GM21515 (cell line): Measurements from ENCODE around the gene MYMK.

Source experiments
- ATAC-seq: cut with Tn5 transposase; IDR thresholded peaks from one replicate; pipeline ENCODE4 v1.9.1; 2021; ENCODE audit not compliant: unreplicated experiment

MYMK gene

DNA sequence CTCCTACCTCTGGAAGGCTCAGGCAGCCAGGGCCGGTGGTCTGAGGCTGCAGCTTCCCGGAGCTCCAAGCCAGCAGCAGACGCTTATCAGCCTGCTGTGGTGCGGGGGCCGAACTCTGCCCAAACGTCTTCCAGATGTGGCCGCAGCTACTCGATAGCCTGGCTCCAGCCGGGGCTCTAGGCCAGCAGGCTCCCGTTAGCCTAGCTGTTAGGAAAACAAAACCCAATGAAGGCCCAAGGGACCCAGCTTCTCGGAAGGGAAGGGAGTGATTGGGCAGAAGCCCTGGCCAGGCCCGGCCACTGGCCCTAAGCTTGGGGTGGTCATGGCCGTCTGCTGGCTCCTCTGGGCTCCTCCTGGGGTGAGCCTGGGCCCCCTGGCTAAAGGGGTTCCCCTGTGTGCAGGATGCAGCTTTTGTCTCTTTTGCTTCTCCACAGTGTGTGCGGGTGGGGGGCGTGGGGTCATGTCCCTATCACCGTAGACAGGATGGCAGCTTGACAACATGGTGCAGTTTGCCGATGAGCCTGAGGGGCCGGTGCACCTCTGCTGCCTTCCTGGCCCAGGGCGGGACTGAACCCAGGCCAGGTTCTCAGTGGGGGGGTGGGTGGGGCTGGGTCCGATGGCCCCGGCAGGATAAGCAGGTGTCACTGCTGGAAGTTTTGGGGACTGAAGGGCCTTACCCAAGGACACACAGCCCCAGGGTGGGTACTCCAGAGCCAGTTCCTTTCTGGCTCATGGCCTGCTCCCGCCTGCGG is 18.7 kb downstream of the MYMK start:
- no peak for ATAC-seq

DNA sequence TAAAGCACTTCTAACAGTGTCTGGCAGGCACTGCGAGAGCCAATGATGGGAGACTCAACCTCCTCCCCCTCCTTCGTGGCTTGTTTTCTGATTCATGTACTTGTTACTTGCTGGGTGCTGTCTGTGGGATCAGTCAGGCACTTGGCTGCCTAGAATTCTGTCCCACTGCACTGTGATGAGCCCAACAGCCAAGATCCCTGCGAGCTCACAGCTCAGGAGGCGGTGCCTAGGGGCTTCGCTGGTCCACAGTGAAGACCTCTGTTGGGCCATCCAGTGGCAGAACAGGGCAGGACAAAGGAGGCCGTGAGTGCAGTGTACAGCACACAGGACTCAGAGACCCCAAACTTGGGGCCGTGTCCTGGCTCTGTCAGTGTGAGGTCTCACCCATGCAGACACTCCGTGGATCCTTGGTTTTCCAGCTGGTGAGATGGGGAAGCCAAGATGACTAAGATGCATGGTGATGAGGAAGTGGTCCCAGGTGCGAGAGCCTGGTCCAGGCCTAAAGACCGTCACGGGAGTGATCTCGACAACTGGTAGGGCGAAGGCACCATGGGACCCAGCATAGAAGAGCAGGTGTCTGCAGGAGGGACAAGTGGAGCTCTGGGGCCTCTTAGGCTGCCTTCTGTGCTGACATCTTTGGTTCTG is 19.5 kb downstream of the MYMK start:
- no peak for ATAC-seq

GRCh38 chr9:133502112-133502511 is 22.6 kb downstream of the MYMK start:
- ATAC-seq = no peak

DNA sequence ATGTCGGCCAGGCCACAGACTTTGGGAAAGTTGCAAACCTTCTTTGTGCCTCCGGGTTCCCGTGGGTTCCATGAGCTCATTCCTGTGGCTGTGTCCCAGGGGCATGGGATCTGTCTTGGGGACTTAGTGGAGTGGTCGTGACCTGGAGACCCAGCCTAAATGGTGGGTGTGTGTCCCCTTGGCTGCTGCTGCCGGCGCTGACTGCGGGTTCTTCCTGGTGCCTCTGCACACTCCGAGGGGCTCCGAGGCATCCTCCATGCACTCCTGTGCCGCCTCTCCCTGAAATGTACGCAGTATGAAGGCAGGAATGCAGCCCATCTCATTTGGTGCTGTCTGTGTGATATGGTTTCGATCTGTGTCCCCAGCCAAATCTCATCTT is 24.9 kb downstream of the MYMK start:
- no peak for ATAC-seq

- no peak for ATAC-seq
Measured at GRCh38 chr9:133499132-133499891, 25.4 kb downstream of the MYMK start.

- ATAC-seq = no peak
Measured at GRCh38 chr9:133496861-133497842, 27.6 kb downstream of the MYMK start.

GRCh38 chr9:133495327-133496293 is 29.1 kb downstream of the MYMK start:
- ATAC-seq = no peak

- no peak for ATAC-seq
Measured at GRCh38 chr9:133494636-133495326, 30.0 kb downstream of the MYMK start.

DNA sequence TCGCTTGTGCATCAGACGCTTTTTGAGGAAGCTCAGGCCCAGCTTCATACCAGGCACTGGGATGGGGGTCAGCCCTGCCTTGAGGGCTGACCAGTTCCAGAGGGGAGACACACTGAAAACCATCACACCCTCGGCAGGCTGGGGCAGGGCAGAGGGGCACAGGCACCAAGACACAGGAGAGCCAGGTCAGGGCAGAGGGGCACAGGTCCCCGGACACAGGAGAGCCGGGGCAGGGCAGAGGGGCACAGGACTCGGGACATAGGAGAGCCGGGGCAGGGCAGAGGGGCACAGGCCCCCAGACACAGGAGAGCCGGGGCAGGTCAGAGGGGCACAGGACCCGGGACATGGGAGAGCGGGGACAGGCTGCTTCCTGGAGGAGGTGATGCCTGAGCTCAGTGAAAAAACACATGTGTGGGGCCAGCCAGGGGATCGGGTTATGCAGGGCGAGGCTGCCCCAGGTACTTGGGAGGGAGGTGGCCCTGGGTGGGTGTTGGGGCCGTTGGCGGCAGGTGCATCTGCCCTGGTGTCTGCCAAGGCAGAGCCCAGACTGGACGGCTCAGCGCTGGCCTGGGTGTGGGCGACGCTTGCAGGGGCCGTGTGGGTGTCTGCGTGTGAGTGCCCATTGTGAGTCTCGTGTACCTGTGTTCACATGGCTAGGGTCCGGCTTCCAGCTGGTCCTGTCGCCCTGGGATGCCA is 30.8 kb downstream of the MYMK start:
- no peak for ATAC-seq

GRCh38 chr9:133493428-133493827 is 31.3 kb downstream of the MYMK start:
- ATAC-seq = no peak

DNA sequence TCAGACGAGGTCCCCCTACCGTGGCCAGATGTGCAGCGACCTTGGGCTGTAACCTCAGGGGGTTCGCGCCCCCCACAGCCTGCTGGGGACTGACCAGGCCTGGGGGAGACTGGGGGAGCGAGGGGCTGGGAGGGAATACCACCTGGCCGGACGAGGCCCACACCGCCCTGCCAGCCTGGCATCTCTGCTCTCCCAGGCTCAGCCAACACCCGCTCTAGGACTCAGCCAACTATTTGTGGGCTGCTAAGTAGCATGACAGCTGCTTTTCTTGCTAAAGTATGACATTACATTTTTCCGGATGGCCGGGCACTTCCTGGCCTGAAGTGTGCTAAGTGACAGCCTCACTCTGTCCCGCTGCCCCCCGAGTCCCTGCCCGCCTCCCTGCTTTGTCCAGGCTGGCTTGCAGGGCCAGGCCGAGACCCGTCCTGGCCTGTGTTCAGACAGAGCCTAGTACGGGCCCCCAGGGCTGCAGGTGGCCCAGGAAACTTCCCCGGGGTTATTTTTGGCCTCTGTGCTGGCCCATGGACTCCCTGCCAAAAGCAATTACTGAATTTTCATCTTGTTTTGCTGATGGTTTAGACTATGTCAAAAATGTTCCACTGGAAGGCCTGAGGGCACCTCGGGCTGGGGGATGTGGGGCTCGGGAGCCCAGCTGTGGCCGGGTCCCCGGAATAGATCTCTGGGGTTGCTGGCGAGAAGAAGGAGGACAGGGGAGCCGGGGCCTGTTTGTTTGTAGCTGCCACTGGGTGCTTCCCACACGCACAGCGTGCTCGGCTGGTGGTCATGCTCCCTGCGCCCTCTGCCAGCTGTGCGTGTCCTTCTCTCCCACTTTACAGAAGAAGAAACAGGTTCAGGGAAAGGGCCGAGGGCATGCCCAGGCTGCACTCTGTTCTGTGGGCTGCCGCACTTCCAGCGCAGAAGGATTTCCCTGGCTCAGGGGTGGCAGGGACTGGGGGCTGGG is 32.4 kb downstream of the MYMK start:
- no peak for ATAC-seq

DNA sequence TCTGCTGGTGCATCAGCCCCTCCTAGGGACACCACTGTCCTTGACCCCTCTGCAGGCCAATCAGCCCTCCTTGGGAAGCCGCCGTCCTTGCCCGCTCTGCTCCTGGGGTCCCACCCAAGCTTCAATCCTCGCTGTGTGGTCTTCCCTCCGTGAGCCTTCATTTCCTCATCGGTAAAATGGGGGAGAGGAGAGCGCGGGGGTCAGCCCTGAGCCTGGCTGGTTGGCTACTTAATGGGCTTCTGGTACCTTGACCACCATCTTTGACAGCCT is 33.2 kb downstream of the MYMK start:
- no peak for ATAC-seq

- ATAC-seq = no peak
Measured at GRCh38 chr9:133490865-133491655, 33.7 kb downstream of the MYMK start.

DNA sequence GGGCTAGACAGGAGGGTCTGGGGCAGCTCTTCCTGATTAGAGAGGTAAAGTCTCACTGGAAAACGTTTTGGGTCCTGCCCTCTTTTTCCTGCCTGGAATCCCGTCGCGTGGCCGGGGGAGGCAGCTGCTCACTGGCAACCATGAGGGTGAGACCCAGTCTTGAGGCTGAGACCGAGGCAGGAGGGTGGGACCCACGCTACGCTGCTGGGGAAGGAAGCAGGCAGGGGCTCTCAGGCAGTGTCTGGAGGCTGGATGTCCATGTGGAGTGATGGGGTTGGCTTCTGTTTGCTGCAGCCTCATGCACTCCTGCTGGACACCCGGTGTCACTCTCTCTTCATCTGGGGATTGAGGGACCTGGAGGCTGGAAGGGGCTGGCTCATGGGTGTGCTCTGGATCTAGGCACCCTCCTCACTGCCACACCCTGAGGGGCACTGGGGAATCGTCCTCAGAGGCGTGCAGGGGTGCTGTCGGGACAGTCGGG is 34.5 kb downstream of the MYMK start:
- no peak for ATAC-seq

GRCh38 chr9:133489253-133490190 is 35.2 kb downstream of the MYMK start:
- no peak for ATAC-seq
